ENCODE results near the gene MCF2.

DNA sequence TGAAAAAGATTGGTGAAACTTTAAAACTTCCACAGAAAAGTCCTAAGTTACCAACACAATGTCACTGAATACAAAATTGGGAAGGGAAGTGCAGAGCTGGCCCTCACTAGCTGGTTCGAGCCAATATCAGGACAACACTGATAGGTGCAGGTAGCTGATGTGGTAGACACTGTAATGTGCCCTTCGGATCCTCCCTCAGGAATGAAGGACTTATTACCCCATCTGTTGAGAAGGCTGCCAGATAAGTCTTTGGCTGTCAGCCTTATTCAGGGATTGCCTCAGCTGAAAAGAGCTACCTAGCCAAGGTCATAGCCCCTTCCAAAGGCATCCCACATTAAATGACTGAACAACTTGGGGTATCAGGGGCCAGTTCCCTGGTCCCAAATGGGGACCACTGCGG lies 5.3 kb downstream of the MCF2 start:
- TF ChIP-seq RAD21 (IDR thresholded peaks at IDR 0.05; ENCODE audit: low read depth) = no peak
- TF ChIP-seq, protein P1, sequence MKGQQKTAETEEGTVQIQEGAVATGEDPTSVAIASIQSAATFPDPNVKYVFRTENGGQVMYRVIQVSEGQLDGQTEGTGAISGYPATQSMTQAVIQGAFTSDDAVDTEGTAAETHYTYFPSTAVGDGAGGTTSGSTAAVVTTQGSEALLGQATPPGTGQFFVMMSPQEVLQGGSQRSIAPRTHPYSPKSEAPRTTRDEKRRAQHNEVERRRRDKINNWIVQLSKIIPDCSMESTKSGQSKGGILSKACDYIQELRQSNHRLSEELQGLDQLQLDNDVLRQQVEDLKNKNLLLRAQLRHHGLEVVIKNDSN (IDR thresholded peaks at IDR 0.05) = no peak
- no peak for TF ChIP-seq EP300 (IDR thresholded peaks at IDR 0.05; ENCODE audit: borderline replicate concordance)
